Left ventricle myocardium inferior (tissue), 1 donor: ENCODE results near the gene EIF2B1. TPM values are rescaled to one million over a fixed set of nuclear protein-coding genes. Genes with fewer than 3 reads are reported as not detected.
"Not testable (repeated sequence)": the region's sequence is repeated elsewhere in the genome, so short reads cannot be mapped to it uniquely, and the experiment has no call there.

Experiments used
- DNase-seq: peaks from one replicate; pipeline ENCODE4 v3.0.0-alpha.2; 2020
- H3K27ac ChIP-seq: fragments of 200-600 bp; replicated peaks from 2 replicates; pipeline ENCODE4 v1.8.0; 2021
- H3K27me3 ChIP-seq: fragments of 200-600 bp; 2 replicates; pipeline ENCODE4 v1.8.0; 2021; ENCODE audit warnings: low read depth
- H3K36me3 ChIP-seq: fragments of 200-600 bp; 2 replicates; pipeline ENCODE4 v1.8.0; 2021
- H3K4me1 ChIP-seq: fragments of 200-600 bp; 2 replicates; pipeline ENCODE4 v1.8.0; 2021
- H3K4me3 ChIP-seq: fragments of 200-600 bp; 2 replicates; pipeline ENCODE4 v1.8.0; 2021; ENCODE audit warnings: mild to moderate bottlenecking, moderate library complexity
- H3K9me3 ChIP-seq: fragments of 200-600 bp; replicated peaks from 2 replicates; pipeline ENCODE4 v1.8.0; 2021
- CTCF ChIP-seq: fragments of 200-600 bp; IDR thresholded peaks from 2 replicates; pipeline ENCODE4 v1.8.0; 2021; ENCODE audit warnings: antibody characterized with exemption, mild to moderate bottlenecking, borderline replicate concordance
- intact Hi-C: fragments of 100-400 bp; cut with micrococcal nuclease; formaldehyde crosslinking; loops from one replicate; pipeline ENCODE4 v1.11.0; 2022
- total RNA-seq: library from RNA; stranded (reverse); fragmentation: NEBNext Ultra II Directional; extraction: Animal tissue kit (Norgen Biotek cat#: 25700); gene quantifications from one replicate; pipeline ENCODE4 v1.2.1, GENCODE V29; 2021
- donor health status: DM: no; HTN: yes; CAD: no; lungs with severe emphysema.

EIF2B1 gene
- total RNA-seq, 1 donor from 2014 or later: 27.9 TPM

GRCh38 chr12:123617580-123617979 lies 15.9 kb downstream of the EIF2B1 start:
- no peak for DNase-seq
- Histone ChIP-seq H3K9me3 (no peaks in the 10 kb centered on the region), H3K36me3 (peaks cover 98% of the 10 kb centered on the region), H3K27ac (no peak overlapping the region), H3K27me3 (no peaks in the 10 kb centered on the region), H3K4me3 (no peak overlapping the region), H3K4me1 (peaks cover 13% of the 10 kb centered on the region)
- intact Hi-C loops: no loop called here
- no peak for TF ChIP-seq CTCF

- H3K9me3 ChIP-seq: no peaks in the 10 kb centered on the region
- no peak for TF ChIP-seq CTCF
- intact Hi-C loops: no loop called here
- no peak overlapping the region for H3K4me3 ChIP-seq
- no peak overlapping the region for H3K27ac ChIP-seq
- peaks cover 98% of the 10 kb centered on the region for H3K36me3 ChIP-seq
- DNase-seq: no peak
- H3K27me3 ChIP-seq: no peaks in the 10 kb centered on the region
- peaks cover 13% of the 10 kb centered on the region for H3K4me1 ChIP-seq
Measured at GRCh38 chr12:123617144-123617543, 16.3 kb downstream of the EIF2B1 start.

DNA sequence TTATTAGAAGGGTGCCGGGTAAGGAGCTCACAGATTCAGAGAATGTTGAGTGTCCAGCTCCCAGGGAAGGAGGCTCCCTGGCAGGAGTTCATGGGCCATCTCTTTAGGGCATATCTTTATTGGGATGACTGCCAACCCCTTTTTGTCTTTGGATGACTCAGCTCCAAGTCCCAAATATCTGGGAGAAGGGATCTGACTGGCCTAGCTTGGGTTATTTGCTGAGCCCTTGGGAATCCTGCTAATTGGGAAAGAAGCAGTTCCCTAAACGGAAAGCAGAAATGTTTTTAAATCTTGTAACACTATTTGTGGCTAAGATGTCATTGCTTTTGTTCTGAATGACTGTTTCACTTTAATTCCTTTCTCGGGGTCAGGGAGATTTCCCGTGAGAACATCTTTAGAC lies 19.0 kb downstream of the EIF2B1 start:
- no peak for DNase-seq
- Histone ChIP-seq H3K4me3 (no peak overlapping the region), H3K4me1 (peaks cover 13% of the 10 kb centered on the region), H3K27ac (peak overlapping the region; percentile 29), H3K36me3 (peaks cover 97% of the 10 kb centered on the region), H3K27me3 (no peaks in the 10 kb centered on the region), H3K9me3 (no peaks in the 10 kb centered on the region)
- TF ChIP-seq CTCF: no peak
- intact Hi-C loops: no loop called here

DNA sequence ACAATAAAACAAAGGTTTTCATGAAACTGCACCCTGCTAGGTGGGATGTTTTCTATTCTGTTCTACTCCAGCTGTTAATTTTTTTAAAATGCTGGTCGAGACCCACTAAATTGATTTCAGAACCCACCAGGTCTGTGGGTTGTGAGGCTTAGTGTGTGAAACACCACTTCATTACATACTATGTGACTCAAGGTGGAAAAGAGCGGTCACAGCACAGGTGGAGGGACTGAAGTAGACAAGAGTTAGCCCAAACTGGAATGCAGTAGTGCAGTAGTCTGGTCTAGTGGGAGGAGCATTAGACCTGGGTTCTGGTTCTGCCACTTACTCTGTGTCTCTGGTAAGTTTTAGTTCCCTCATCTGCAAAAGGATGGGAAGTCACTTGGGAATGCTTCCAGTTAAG lies 19.4 kb downstream of the EIF2B1 start:
- Histone ChIP-seq H3K9me3 (no peaks in the 10 kb centered on the region), H3K36me3 (peaks cover 97% of the 10 kb centered on the region), H3K4me1 (peaks cover 13% of the 10 kb centered on the region), H3K27me3 (no peaks in the 10 kb centered on the region), H3K4me3 (no peak overlapping the region), H3K27ac (peak overlapping the region; percentile 29)
- DNase-seq: no peak
- intact Hi-C loops: no loop called here
- TF ChIP-seq CTCF: no peak

DNA sequence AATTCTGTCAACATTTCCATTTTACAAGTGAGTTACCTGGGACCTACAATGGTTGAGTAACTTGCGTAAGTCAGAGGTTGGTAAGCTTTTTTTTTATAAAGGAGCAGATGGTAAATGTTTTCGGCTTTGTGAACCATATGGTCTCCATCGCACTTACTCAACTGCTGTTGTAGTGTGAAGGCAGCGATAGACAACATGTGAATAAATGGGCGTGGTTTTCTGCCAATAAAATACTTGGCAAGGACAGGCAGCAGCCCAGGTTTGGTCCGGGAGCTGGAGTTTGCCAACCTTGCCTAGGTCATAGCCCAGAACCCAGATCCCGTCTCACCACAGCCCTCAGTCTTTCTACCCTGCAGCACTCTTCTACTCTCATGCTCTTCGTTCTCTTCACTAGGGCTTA lies 25.3 kb downstream of the EIF2B1 start:
- Histone ChIP-seq H3K27ac (no peak overlapping the region), H3K4me3 (no peak overlapping the region), H3K36me3 (peaks cover 86% of the 10 kb centered on the region), H3K9me3 (no peaks in the 10 kb centered on the region), H3K4me1 (peaks cover 6% of the 10 kb centered on the region), H3K27me3 (no peaks in the 10 kb centered on the region)
- no peak for TF ChIP-seq CTCF
- intact Hi-C loops: no loop called here
- no peak for DNase-seq

DNA sequence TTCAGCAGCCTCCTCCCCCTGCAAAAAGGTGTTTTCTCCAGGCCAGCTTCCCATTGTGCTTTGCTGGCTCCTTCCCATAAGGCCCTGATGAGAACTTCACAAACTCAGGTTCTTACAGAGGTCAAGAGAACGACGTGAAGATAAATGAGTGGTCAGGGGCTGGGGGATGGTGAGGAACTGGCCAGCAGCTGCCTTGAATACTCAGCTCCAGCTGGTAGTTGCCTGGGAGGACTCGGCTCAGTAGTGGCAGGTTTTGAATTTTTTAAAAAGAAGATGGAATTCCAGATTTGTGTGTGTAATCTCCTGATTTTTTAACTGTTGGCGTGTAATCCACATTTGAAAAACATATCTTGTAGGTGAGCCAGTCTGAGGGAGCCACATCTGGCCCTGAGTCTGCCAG lies 25.7 kb downstream of the EIF2B1 start:
- DNase-seq: no peak
- Histone ChIP-seq H3K27me3 (no peaks in the 10 kb centered on the region), H3K27ac (no peak overlapping the region), H3K36me3 (peaks cover 82% of the 10 kb centered on the region), H3K9me3 (no peaks in the 10 kb centered on the region), H3K4me3 (no peak overlapping the region), H3K4me1 (peaks cover 10% of the 10 kb centered on the region)
- no peak for TF ChIP-seq CTCF
- intact Hi-C loops: no loop called here

DNA sequence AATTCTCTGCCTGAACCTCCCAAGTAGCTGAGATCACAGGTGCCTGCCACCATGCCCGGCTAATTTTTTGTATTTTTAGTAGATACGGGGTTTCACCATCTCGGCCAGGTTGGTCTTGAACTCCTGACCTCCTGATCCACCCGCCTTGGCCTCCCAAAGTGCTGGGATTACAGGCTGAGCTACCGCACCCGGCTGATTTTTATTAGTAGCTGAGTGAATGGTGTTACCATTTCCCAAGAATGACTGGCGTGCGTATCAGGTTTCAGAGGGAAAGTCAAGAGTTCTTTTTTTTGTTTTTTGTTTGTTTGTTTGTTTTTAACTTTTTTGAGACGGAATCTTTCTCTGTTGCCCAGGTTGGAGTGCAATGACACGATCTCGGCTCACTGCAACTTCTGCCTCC lies 30.0 kb downstream of the EIF2B1 start:
- H3K27ac ChIP-seq, intact Hi-C loops, H3K9me3 ChIP-seq, H3K27me3 ChIP-seq, DNase-seq: not testable (repeated sequence)
- Histone ChIP-seq H3K36me3 (peaks cover 48% of the 10 kb centered on the region), H3K4me3 (peak overlapping the region; percentile 82), H3K4me1 (peaks cover 34% of the 10 kb centered on the region)
